ENCODE measurements around the gene TRIM13.
"Not testable (repeated sequence)": the region's sequence is repeated elsewhere in the genome, so short reads cannot be mapped to it uniquely, and the experiment has no call there.

The TRIM13 gene

DNA sequence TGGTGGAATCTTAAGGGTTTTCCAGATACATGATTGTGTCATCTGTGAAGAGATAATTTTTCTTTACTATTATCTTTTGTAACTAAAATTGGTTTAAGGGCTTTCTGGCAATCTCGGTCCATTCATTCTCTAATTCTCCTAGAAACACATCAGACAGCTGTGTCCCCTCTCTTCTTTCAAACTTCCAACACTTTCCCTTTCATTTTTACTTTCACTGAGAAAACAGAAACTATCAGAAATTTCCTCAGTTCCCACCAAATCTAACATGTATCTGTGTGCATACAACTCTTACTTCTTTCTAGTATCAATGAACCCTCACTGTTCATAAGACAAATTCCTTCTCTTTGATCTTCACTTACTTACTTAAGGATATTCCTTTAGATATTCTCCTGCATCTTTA, 58.6 kb downstream of the TRIM13 start:
- in situ Hi-C loops (cut with HindIII; ENCODE audit: low sequenced_read_pairs) = no loop called here

GRCh38 chr13:50060718-50061117, 63.9 kb downstream of the TRIM13 start:
- in situ Hi-C loops (cut with HindIII; ENCODE audit: low sequenced_read_pairs) = no loop called here

GRCh38 chr13:50062336-50062735, 65.5 kb downstream of the TRIM13 start:
- in situ Hi-C loops (cut with HindIII; ENCODE audit: low sequenced_read_pairs) = not testable (repeated sequence)

DNA sequence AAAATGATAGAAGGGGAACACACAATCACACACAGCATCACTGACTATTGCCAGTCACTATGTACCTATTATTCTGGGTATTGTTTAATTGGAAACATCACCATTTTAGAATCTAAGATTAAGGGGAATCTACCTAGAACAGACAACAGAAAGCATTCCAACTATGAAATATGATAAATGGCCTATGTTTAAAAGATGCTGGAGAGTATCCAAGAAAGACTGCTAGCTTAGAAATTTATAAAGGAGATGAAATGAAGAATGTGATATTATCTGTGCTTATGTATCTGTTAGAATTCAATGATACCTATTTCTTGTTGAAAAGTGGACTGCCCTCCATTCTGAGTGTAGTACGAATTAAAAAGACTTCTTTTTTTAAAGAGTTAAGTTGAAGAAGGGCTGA, 68.9 kb downstream of the TRIM13 start:
- in situ Hi-C loops (cut with HindIII; ENCODE audit: low sequenced_read_pairs) = no loop called here

Data from DLD1 (cell line).